Hematopoietic multipotent progenitor cell treated with erythropoietin and hydrocortisone succinate and interleukin-3 and kit ligand, for 4 days (in vitro differentiated cells): Measurements from ENCODE around the gene REN.

Experiments used
- DNase-seq: peaks from one replicate; pipeline ENCODE4 v3.0.0-alpha.2; 2015

REN gene

DNA sequence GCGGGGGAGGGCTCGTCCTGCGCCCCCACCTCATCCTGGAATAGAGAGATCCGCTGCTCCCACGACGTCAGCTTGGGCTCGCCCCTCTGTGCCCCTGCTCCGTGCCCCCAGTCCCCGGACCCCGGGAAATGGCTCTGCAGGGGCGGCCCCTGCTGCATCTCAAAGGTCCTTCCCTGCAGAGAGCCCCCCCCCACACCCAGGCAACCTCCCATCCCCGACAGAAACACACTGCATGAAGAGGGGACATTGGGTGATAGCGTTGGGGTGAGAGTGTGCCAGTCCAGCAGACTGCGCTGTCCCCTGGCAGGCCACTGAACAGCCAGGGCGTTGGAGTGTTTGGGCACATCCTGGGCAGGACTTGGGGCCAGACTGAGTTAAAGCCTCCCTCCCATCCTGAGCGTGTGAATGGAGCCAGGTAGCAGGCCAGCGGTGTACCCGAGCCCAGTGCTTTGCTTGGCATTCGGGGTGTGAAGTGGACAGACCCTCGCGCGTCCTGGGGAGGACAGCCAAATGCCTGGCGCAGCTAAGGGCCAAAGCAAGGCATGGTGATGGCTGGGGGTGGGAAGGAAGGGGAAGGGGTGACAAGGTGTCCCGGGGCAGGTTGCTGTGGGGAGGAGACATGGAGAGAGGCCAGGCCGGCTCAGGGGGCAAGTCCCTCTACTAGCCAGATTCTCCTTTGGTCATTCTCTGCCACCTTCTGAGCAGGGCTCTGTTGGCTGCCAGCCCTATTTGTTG lies 13.7 kb downstream of the REN start:
- no peak for DNase-seq

DNA sequence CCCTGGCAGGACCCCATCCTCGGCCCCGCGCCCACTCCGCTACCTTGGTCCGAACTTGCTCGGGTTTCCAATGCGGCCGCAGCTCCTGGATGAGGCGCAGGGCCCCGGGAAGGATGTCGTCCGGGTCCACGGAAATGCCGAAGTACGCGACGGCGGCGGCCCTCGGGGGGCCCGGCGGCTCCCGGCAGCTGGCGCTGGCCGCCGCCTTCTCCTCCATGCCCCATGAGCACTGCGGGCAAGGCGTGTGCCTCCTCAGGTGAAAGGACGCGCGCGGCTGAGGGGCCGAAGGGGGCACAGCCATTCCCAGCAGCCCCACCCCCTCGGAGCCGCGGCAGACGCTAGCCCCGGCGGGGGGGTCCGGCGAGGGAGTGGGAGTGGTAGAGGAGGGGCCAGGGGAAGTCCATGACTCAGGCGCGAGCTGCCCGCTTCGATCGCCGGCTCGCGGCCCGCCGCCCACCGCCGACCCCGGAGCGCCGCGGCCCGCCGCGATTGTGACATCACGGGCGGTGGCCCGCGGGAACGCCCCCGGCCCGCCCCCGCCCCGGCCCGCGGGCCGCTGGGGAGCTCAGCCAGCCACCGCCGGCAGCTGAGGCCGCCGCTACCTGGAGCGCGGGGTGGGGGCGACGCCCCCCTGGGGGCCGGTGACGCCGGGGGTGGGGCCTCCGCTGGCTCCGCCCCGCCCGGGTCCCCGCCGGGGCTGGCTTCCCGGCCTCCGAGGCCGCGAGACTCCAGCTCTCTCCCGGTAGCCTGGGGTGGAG lies 14.4 kb downstream of the REN start, which contains the start of gene ETNK2:
Gene ETNK2, minus strand, starts transcription at position 493 of the 758 bp plus-strand sequence. Its CDS starts 192 bp downstream, at position 301.
- peak; percentile 33 for DNase-seq

DNA sequence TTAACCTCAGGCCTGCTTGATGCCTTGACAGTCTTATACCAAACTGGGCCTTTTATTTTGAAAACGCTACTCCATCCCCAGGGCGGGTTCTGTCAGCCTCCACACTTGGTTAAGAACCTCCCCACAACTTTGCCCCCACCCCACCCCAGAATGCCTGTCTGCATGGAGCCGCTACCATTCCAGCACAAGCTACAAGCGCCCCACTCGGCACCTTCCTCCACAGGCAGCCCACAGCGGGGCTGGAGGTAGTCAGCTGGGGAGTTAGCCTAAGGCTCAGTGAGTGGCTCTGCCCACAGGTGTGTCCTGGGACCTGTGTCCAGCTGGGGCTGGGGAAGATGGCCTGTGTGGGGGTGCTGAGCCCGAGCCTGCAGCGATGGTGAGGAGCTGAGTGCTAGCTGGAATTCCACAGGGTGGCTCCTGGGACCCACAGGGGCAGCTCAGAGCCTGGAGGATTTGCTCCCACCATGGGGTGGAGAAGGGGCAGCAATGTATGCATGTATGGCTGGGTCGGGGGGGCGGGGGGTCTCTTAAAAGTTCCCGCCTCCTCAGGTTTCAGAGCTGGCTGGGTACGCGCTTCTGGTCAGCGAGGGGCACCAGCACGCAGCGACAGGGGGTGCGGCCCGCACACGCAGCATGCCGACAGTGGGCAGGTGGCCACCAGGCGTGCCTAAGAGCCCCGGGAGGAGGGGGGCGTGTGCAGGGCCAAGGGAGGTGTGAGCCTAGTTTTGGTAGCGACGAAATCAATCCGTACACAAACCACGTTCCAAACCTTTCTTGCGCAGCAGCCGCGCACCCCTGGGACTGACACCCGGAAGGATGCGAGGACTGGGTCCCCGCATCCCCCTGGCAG lies 15.2 kb downstream of the REN start:
- DNase-seq: peak; percentile 23

DNA sequence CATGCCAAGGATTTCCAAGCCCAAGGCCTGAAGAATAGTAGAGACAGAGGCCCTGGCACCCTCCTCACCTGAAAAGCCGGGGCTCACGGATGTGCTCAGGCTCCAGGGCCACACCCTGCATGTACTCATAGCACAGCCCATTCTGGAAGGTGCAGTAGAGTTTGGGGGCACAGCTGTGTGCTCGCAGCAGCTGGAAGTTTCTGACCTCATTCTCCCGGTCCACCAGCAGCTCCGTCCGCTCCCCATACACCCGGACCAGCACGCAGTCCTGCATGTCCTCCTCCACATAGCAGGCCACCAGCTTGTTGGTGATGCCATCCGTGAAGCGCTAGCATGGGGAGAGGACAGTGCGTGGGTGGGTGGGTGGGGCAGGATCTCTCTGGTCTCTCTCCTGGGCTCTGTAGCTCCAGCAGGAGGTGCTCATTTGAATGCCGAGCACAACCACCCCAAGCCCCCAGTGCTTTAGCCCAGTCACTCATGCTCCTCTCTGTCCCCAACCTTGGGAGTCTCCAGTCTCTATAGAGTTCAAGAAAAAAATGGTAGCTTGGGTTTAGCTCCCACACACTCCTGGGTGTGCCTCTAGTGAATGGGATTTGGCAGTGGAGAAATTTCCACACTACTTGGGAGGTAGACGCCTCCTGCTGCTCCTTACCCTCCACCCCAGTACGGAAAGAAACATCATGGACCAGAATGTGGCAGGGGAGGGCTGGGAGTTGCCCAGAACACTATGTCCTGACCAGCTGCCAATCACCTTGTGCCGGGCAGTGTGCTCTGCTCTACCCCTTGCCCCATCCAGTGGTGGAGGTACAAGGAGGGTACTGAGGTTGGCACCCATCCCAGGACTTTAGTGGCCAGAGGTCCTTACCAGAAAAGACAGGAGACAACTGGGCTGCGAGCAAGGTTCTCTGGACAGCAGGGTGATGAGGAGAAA lies 16.2 kb downstream of the REN start:
- no peak for DNase-seq

DNA sequence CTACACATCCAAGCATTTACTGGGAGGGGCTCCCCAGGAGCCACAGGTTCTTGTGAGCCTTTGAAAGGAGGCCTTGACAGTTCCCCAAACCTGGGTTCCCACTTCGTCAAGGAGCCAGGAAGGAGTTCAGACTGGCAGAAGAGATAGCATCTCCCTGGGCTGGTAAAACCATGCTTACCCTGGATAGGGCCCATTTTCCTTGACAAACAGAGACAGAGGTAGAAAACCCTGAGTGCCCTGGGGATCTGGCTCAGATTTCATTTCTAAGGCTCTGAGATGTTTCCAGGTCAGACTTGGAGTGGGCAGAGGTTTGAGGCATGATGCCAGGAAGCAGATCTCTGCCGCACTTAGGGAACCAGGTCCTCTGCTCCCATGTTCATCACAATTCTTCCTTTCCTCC lies 17.0 kb downstream of the REN start:
- DNase-seq: no peak

DNA sequence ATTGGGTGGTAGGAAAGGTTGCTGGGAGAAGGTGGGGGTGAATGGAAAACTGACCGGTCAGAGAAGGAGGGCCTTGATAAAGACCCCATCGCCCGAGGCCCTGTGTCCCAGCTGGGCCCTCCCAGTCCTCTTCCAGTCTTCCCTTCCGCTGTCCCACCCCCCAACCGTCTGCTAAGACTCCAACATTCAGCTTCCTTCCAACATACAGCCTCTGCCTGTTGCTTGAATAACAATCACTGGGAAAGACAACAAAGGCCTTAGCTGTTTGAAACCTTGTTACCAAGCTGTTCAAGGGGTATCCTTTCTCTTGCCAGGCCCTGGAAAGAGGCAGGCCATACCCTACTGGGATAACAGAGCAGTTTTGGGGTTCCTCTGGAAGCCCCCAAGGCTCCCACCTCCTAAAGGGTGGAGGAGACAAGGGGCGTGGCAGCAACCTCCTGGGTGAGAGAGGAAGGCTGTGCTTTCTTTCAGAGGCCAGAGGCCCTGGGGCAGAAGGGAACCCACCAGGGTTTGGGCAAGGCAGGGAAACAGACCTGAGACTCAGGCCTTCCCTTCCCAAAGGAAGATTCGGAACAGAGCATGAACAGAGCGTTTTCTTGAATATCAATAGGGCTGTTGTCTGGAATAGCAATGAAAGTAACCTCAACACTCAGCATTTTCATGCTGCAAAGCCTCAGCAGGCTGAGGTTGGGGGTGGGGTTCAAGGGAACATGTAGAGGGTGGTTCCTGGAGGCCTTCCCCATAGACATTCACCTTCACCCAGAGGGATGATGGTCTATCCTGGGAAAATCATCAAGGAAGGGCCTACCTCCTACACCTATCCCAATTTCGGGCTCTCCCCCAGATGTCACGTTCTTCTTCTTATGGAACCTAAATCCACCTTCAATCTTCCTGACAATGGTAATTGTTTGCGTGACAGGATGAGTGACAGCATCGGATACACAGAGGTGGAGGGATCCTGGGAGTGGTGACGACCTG lies 18.4 kb downstream of the REN start:
- no peak for DNase-seq

DNA sequence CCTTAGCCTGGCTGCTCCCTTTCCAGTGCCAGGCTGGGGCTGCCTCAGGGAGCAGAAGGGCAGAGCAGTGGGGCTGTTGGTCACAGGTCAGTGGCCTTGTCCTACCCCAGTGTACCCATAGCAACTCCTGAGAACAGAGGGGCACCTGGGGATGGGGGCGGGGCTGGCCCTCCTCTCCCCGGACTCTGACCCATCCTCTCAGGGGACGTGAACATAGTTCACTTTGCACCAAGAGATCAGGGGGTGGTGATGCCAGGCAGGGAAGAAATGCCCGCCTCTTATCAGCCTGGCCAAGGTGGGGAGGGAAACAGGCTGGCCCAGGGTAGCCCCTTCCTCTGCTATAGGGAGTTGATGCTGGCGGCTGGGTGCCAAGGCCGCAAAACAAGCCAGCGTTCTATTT lies 19.2 kb downstream of the REN start:
- no peak for DNase-seq

DNA sequence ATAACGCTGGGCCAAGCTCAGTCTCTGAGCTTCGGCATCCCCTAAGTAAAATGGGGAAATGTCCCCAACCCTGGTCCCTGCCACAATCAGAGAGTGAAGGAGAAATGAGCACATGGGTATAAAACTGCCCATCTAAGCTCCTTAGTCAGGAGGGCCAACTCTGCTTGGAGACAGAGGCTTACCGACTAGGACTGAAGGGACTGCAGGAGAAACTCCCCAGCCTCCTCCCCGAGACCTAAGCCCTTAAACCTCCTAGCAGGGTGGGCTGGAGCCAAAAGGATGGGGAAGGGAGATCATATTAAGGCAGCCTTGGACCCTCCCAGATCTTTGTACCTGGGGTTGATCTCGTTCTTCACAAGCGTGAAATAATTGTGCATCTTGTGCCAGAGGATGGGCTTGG lies 19.8 kb downstream of the REN start:
- no peak for DNase-seq

DNA sequence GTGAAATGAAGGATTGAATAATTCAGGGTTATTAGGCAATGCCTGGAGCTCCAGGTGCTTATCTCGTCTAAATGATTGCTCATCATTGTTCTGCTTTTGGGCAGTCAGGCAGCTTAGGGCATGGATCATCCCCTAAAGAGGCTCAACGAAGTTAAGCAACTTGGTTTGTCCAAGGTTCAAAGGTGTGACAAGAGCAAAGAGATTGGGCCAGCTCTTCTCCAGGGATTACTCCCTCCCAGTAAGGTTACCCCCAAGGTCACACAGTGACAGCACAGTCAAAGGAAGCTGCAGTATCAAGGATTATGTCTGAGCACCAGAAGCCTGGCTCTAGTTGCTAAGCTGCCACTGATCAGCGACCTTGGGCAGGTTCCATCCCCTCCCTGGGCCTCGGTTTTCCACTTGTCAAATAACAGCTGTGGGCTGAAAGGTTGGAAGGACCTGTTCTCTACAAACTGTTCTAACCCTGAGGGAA lies 21.1 kb downstream of the REN start:
- DNase-seq: peak; percentile 40

DNA sequence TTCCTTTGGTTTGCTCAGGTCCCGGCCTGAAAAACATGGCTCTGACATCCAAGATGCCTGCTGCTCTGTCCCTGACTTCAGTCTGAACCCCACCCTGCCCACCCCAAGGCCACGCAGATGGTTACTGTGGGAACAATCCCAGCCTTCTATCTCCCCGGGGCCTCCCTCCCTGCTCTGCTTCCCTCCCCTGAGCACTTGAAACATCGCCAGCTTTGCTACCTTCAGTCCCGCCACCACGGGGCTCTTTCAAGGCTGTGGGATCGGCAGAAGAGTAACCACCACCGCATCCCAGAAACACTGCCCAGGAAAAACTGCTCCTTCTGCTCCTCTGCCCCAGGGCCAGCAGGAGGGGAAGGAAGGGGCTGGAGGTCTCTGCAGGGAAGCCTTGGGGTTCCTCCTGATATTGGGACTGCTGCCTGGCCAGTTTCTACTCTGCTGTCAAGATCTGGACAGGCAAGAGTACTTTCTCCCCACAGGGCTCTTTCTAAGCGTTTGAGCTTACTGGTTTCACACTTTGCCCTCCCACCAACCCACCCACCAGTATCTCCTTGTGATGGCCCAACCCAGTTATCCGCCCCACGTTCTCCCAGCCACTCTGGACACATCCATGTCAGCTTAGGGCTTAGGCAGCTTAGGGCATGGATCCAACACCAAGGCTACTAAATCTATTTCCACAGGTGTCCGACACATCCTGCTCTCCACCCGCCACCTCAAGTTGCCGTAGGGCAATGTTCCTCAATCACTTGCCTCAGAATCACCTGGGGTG lies 22.7 kb downstream of the REN start:
- DNase-seq: no peak

DNA sequence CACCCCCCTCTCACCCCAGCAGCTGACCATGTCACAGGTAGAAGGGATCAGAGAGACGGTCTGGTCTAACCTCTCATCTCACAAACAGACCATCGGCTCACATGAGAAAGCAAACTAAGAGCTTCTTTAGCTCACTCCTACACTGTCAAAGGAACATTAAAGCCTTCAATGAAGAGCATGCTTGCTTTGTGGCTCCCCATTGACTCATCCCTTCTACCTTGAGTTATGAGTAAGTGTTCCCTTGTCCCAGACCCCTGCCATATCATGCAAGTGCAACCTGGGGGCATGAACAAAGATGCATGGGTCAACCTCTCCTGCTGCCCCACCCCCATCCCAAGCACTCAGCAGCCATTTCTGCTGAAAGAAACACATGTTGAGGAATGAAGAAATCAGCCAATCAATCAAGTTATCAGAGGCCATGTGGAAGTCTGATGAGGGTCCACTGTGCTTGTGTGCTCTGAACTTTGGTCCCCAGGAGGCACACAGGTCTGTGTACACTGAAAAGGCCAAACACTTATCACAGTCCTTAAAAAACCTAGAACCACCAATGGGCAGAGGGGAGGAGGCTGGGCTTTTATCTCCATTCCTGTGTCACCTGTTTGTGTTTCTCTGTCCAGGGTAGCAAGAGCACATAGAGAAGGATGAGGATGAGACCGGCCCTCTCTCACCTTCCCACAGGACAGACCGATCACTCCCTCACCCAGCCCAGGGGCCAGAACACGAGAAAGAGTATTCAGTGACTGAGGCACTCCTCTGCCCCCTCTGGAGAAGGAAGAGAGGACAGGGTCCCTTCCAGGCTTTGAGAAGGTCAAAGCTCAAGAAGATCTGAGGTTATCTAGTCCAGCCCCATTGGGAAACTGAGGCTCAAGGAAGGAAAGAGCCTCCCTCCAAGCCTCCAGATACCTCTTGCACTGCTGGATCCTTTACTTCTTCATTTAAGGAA lies 23.8 kb downstream of the REN start:
- DNase-seq: no peak

DNA sequence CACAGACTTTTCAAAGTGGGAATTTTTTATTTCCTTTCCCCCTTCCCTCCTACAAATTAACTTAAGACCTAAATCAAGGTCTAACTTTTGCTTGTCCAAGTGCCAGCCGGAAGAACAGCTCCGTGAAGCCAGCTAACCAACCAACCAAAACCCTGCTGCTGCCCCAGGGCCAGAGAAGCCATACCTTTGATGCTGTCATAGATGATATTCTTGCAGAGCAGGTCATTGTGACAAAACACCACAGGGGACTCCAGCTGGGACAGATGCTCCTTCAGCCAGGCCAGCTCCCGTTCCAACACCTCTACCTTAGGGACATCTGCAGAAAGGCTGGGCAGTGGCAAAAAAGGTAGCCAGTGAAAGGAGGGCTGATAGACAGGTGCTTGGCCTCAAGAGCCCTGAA lies 25.0 kb downstream of the REN start:
- DNase-seq: no peak

DNA sequence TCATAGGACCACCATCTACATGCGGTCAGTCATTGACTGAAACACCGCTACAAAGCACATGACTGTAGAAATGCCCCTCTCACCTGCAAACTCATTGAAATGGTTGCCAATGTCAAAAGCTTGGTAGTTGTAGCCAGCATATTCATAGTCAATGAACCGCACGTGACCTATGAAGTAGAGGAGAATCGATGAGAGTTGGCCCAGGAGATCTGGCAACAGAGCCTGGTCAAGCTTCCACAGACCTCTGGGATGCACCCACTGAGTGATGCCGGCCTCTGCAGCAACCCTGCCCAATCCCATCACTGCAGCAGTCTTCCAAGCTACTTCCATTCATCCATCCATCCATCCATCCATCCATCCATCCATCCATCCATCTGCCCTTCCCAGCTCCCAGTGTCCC lies 26.2 kb downstream of the REN start:
- DNase-seq: no peak

DNA sequence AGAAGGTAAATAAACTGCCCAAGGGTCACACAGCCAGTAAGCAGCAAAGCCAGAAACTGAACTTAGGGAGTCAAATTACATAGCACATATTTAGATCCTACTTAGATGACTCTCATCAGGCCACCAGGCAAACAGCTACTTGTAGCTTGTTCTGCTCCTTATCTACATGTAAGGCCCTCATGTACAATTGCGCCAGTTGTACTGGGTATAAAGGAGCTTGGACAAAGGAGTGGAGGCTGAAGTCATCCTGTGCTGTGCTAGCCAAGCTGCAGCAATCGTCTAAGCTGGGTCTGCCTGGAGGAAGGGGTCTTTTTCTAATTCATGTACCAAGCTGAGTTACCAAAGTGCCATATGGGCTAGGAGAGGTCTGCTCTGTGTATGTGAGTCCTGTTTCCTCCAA lies 27.0 kb downstream of the REN start:
- no peak for DNase-seq

DNA sequence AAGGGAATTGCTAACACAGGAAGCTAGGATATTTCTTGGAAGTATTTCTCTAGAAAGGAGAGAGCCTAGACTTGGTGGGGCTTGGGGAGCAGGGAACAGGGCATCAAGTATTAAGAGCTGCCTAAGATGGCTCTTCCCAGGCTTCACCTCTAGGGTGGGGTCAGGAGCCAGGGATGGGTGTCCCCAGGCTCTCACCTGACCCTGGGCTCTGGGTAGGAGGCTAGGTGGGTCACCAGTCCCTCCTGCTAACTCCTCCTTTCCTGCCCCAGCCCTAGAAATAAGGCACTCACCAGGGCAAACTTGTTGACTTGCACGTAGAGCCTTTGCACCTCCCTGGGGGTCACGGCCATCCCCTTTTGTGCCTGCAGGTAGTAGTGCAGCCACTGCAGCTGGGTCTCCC lies 29.3 kb downstream of the REN start:
- DNase-seq: no peak

DNA sequence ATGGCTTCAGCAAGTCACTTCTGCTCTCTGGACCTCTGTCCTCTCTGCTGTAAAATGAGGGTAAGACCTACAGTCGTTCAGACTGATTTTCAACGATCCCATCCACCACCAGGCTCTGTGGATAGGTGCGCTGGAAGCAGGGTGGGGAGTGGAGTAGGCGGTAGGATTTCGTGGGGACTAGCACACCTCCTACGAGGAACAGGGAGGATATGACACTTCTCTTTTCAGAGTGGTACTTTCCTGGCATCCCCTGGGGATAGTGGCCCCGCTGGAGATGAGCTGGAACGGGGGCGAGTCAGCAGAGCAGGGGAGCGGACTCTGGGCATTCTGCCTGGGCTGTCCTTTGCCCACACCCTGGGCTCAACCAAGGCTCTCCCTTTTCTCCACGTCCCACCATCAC lies 32.0 kb downstream of the REN start:
- no peak for DNase-seq

DNA sequence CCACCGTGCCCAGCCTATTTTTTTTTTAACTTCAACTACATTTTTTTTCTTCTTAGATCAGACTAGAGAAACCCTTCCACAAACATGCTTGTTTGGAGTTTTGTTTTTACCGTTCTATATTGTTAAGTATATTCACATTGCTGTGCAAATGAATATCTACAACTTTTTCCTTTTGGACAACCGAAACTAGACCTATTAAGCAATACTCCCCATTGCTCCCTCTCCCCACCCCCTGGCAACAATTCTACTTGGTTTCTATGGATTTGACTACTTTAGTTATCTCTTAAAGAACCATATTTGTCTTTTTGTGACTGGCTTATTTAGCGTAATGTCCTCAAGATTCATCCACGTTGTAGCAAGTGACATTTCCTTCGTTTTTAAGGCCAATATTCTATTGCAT lies 33.4 kb downstream of the REN start:
- DNase-seq: no peak

DNA sequence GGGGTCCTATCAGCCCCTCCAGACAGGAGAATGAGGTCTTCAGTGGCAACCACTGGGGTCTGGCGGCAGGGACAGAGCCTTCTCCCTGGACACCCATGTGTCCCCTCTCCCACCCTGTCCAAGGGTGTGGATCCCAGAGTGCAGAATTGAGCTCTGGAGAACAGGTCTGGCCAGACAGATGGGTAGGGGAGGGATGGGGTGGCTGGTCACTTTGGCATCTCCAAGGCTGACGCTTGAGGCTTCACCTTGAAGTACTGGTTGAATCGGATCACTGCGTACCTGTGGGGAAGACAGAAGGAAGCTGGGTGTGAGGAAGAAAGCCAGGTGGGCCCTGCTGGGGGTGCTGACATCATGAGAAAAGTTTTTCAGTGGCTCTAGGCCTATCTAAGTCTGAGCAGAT lies 34.2 kb downstream of the REN start:
- no peak for DNase-seq
